ENCODE data around the gene PPP3R1.

- TF ChIP-seq EZH2phosphoT487 (conservative IDR thresholded peaks at IDR 0.05; ENCODE audit: low read length) = no peak
- no peak for TF ChIP-seq CTCF (IDR thresholded peaks at IDR 0.05; ENCODE audit: insufficient read depth, low read length, poor library complexity, severe bottlenecking)
These were observed 43.2 kb upstream of the PPP3R1 start for GRCh38 chr2:68295516-68295915.

Measured in SU-DHL-6 (cell line).